Peyer's patch (tissue), 4 donors: ENCODE data around the gene CFAP77.

ENCODE experiments used
- CTCF ChIP-seq, 6 experiments: fragments of 450-650 bp in 4 of 6; fragments of 200-600 bp in 2 of 6; sonication (generic) in 1 of 6; IDR thresholded peaks; one replicate each; pipeline ENCODE4 v1.5.1; 2017 to 2019; ENCODE audit warnings: antibody characterized with exemption in 6 of 6, mild to moderate bottlenecking in 3 of 6, moderate library complexity in 1 of 6
- POLR2A ChIP-seq, 2 donors: fragments of 450-650 bp; IDR thresholded peaks; one replicate each; pipeline ENCODE4 v1.5.1; 2017; ENCODE audit warnings: antibody characterized with exemption in 2 of 2, mild to moderate bottlenecking in 2 of 2, moderate library complexity in 2 of 2

GRCh38 chr9:132578367-132578932 lies 168.4 kb downstream of the CFAP77 start:
- TF ChIP-seq POLR2A (IDR thresholded peaks at IDR 0.05) (no peak), CTCF (IDR thresholded peaks at IDR 0.05) (no peak)
